Natural killer cell (primary cell): Measurements from ENCODE around the gene EBNA1BP2. TPM values are rescaled to one million over a fixed set of nuclear protein-coding genes. Genes with fewer than 3 reads are reported as not detected.

ENCODE experiments used
- ATAC-seq, 3 donors: fragments of 150-1000 bp in 2 of 3; fragments of 200-7000 bp in 1 of 3; cut with Tn5 transposase; 1 replicate in 1 of 3; 2 replicates in 2 of 3; pipeline ENCODE4 v1.10.0; 2021; ENCODE audit warnings: mild to moderate bottlenecking in 2 of 3, moderate library complexity in 2 of 3
- DNase-seq, 2 donors: peaks; one replicate each; pipeline versions ENCODE4 v3.0.0 to v3.0.0-alpha.2; 2013 to 2021; ENCODE audit warnings: mixed read lengths in 1 of 2
- H3K27ac ChIP-seq: one replicate; pipeline ENCODE4 v1.5.1; 2013; ENCODE audit warnings: mild to moderate bottlenecking, low read length
- H3K27me3 ChIP-seq: one replicate; pipeline ENCODE4 v1.6.1; 2013; ENCODE audit warnings: low read length; ENCODE audit not compliant: control insufficient read depth, insufficient read depth
- H3K36me3 ChIP-seq: one replicate; pipeline ENCODE4 v1.6.1; 2013; ENCODE audit warnings: low read length; ENCODE audit not compliant: control insufficient read depth, insufficient read depth
- H3K4me1 ChIP-seq: one replicate; pipeline ENCODE4 v1.6.1; 2013; ENCODE audit warnings: low read length; ENCODE audit not compliant: control insufficient read depth, insufficient read depth
- H3K4me3 ChIP-seq: one replicate; pipeline ENCODE4 v1.5.1; 2013; ENCODE audit warnings: low read length
- H3K9me3 ChIP-seq: one replicate; pipeline ENCODE4 v1.6.1; 2013; ENCODE audit warnings: low read length; ENCODE audit not compliant: control insufficient read depth, insufficient read depth
- H3K27ac Mint-ChIP-seq, 2 donors: one replicate each; pipeline ENCODE4 v1.8.0; 2022; ENCODE audit warnings: mild to moderate bottlenecking in 2 of 2, mixed read lengths in 2 of 2, moderate library complexity in 1 of 2
- H3K27me3 Mint-ChIP-seq, 2 donors: one replicate each; pipeline ENCODE4 v1.8.0; 2022; ENCODE audit warnings: low read depth in 2 of 2, mixed read lengths in 2 of 2
- H3K36me3 Mint-ChIP-seq: one replicate; pipeline ENCODE4 v1.8.0; 2022; ENCODE audit warnings: mixed read lengths
- H3K4me1 Mint-ChIP-seq, 2 donors: one replicate each; pipeline ENCODE4 v1.8.0; 2022; ENCODE audit warnings: mixed read lengths in 2 of 2
- H3K4me3 Mint-ChIP-seq: one replicate; pipeline ENCODE4 v1.8.0; 2022; ENCODE audit warnings: mild to moderate bottlenecking, moderate library complexity, mixed read lengths
- H3K9me3 Mint-ChIP-seq, 2 donors: one replicate each; pipeline ENCODE4 v1.8.0; 2022; ENCODE audit warnings: mixed read lengths in 2 of 2
- WGBS: methylation state at CpG from one replicate; pipeline ENCODE4 v1.1.7; 2013; ENCODE audit warnings: missing lambda C conversion rate; ENCODE audit not compliant: insufficient coverage; 5-methylcytosine and 5-hydroxymethylcytosine counted together
- intact Hi-C: fragments of 100-400 bp; cut with micrococcal nuclease; formaldehyde crosslinking; loops from one replicate; pipeline ENCODE4 v1.14.2; 2022
- total RNA-seq, 4 donors: library from RNA; stranded (reverse); fragments of 120-200 nt in 1 of 4; gene quantifications; one replicate each; pipeline versions ENCODE4 v1.2.3 to v1.2.4, GENCODE V29; 2013 to 2022
- TF ChIP-seq, protein P1 (sequence below): fragments of 200-600 bp; IDR thresholded peaks from one replicate; pipeline ENCODE4 v1.8.0; 2022; ENCODE audit warnings: antibody characterized with exemption

Gene EBNA1BP2
- total RNA-seq, 3 donors from 2014 or later (not counting 1 experiment from before 2014, with no cell fraction given) = 21.2 to 28.5 (median 23.6) TPM

DNA sequence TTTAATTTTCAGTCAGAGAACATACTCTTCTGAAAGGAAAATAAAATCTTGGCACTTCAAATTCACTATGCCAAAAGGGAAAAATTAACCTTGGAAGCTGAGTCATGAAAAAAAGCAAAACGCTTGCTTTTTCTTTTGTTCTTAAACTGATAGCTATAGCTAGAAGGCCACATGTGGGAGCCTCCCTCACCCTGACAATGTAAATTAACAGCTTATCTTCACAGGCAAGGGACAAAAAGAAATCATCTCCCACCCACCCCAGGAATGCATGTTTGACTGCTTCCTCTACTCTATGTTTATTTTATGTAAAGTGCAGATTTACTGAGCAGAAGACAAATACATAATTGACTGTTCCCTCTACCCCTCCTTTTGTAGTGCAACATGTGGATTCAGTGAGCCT is 38.0 kb downstream of the EBNA1BP2 start:
- Mint-ChIP-seq H3K4me1 (no peaks in the 10 kb centered on the region), H3K27ac (no peak overlapping the region), H3K9me3 (no peaks in the 10 kb centered on the region), H3K4me3 (no peak overlapping the region), H3K36me3 (no peaks in the 10 kb centered on the region), H3K27me3 (peaks cover 16 to 42% of the 10 kb centered on the region in 2 donors)
- H3K27ac ChIP-seq = no peak overlapping the region
- H3K4me1 ChIP-seq = no peaks in the 10 kb centered on the region
- WGBS = 85% methylated on average over 1 of the region's 1 CpG
- no peaks in the 10 kb centered on the region for H3K27me3 ChIP-seq
- intact Hi-C loops = no loop called here
- H3K4me3 ChIP-seq = no peak overlapping the region
- TF ChIP-seq, protein P1, sequence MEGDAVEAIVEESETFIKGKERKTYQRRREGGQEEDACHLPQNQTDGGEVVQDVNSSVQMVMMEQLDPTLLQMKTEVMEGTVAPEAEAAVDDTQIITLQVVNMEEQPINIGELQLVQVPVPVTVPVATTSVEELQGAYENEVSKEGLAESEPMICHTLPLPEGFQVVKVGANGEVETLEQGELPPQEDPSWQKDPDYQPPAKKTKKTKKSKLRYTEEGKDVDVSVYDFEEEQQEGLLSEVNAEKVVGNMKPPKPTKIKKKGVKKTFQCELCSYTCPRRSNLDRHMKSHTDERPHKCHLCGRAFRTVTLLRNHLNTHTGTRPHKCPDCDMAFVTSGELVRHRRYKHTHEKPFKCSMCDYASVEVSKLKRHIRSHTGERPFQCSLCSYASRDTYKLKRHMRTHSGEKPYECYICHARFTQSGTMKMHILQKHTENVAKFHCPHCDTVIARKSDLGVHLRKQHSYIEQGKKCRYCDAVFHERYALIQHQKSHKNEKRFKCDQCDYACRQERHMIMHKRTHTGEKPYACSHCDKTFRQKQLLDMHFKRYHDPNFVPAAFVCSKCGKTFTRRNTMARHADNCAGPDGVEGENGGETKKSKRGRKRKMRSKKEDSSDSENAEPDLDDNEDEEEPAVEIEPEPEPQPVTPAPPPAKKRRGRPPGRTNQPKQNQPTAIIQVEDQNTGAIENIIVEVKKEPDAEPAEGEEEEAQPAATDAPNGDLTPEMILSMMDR = no peak
- H3K36me3 ChIP-seq = no peaks in the 10 kb centered on the region
- DNase-seq (no peak), ATAC-seq (no peak)
- no peaks in the 10 kb centered on the region for H3K9me3 ChIP-seq

DNA sequence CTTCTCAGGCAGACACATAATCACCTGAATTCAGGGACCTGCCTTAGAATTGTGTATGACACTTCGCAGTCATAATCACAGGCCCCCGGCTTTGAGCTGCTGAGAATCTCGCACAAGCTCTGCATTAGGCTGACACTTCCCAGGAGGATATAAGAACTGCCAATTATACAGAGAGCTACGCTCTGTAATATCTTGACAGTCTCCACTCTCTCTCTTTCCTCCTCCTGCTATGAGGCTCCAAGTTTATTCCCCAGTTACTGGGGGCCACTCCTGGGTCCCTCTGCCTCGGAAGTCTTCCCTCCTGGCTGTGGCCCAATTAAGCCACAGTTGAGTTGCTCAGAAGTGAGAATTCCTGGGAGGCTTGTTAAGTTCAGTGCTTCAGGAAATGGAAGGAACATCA is 42.7 kb downstream of the EBNA1BP2 start:
- no peak overlapping the region for H3K27ac ChIP-seq
- no peaks in the 10 kb centered on the region for H3K27me3 ChIP-seq
- ATAC-seq = no peak
- no peaks in the 10 kb centered on the region for H3K9me3 ChIP-seq
- Mint-ChIP-seq H3K27ac (no peak overlapping the region), H3K9me3 (no peaks in the 10 kb centered on the region), H3K27me3 (peaks cover 19 to 29% of the 10 kb centered on the region in 2 donors), H3K36me3 (no peaks in the 10 kb centered on the region), H3K4me1 (no peaks in the 10 kb centered on the region), H3K4me3 (no peak overlapping the region)
- no peaks in the 10 kb centered on the region for H3K4me1 ChIP-seq
- H3K4me3 ChIP-seq = no peak overlapping the region
- WGBS = 92% methylated on average over 5 of the region's 5 CpGs
- TF ChIP-seq, protein P1 = no peak
- H3K36me3 ChIP-seq = no peaks in the 10 kb centered on the region
- intact Hi-C loops = no loop called here
- no peak for DNase-seq

DNA sequence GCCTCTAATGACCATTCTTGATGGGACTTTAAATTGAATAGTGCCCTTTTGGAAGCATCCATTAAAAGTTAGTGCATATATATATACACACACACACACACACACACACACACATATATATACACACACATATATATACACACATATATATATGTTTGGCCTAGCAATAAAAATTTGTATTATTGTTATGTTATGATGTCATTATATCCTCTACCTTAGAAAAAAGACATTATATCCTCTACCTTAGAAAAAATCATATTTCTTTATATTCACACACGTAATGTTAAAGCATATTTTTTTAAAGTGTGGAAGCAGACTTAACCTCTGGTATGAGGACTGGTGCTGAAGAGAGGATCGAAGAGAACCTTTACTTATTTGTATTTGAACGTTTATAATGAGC is 43.3 kb downstream of the EBNA1BP2 start:
- Histone ChIP-seq H3K9me3 (no peaks in the 10 kb centered on the region), H3K4me1 (no peaks in the 10 kb centered on the region), H3K27me3 (no peaks in the 10 kb centered on the region), H3K36me3 (no peaks in the 10 kb centered on the region), H3K4me3 (no peak overlapping the region), H3K27ac (no peak overlapping the region)
- H3K36me3 Mint-ChIP-seq = no peaks in the 10 kb centered on the region
- H3K27me3 Mint-ChIP-seq = peaks cover 17 to 32% of the 10 kb centered on the region in 2 donors
- no peaks in the 10 kb centered on the region for H3K4me1 Mint-ChIP-seq
- no peak for ATAC-seq
- H3K27ac Mint-ChIP-seq = no peak overlapping the region
- TF ChIP-seq, protein P1 = no peak
- WGBS = 75% methylated on average over 1 of the region's 3 CpGs
- no peak overlapping the region for H3K4me3 Mint-ChIP-seq
- H3K9me3 Mint-ChIP-seq = no peaks in the 10 kb centered on the region
- no peak for DNase-seq
- intact Hi-C loops = no loop called here

DNA sequence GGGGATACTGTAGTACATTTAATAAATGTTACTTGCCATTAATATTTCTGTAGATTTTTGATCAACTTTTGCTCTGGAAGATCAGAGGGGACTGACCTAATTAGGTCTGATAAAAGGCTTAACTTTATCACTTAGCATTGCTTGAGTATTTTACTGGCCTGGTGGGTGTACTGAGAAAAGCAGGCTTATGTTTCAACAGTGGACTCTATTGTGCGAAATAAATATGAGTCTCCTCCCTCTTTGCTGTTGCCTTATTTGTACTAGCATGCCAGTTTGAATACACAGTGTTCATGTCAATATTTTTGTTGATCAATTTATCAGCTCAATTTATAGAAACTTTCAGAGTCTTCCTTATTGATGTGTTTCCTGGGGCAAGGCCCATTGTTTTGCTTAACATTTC is 49.1 kb downstream of the EBNA1BP2 start:
- intact Hi-C loops = no loop called here
- WGBS = 83% methylated on average over 1 of the region's 1 CpG
- TF ChIP-seq, protein P1 = no peak
- Mint-ChIP-seq H3K4me1 (no peaks in the 10 kb centered on the region), H3K36me3 (no peaks in the 10 kb centered on the region), H3K4me3 (no peak overlapping the region), H3K27me3 (peaks cover 21 to 34% of the 10 kb centered on the region in 2 donors), H3K27ac (no peak overlapping the region), H3K9me3 (no peaks in the 10 kb centered on the region)
- H3K27ac ChIP-seq = no peak overlapping the region
- no peak overlapping the region for H3K4me3 ChIP-seq
- no peaks in the 10 kb centered on the region for H3K36me3 ChIP-seq
- H3K9me3 ChIP-seq = no peaks in the 10 kb centered on the region
- H3K4me1 ChIP-seq = no peaks in the 10 kb centered on the region
- H3K27me3 ChIP-seq = no peaks in the 10 kb centered on the region
- ATAC-seq = no peak
- no peak for DNase-seq
